Renal cortical epithelial cell (primary cell): ENCODE results near the gene ARHGAP26. TPM values are rescaled to one million over a fixed set of nuclear protein-coding genes. Genes with fewer than 3 reads are reported as not detected.
A peak's percentile ranks its signal among the peaks of the same experiment; 100 is the strongest.

ENCODE experiments used
- DNase-seq: peaks from one replicate; pipeline ENCODE4 v3.0.0-alpha.2; 2011; ENCODE audit warnings: low read depth
- total RNA-seq: library from RNA; depleted of rRNA; stranded (reverse); fragments of >200 nt; gene quantifications from 2 replicates; pipeline ENCODE4 v1.2.3, GENCODE V29; 2014

ARHGAP26 gene
- total RNA-seq, 1 donor from 2014 or later = 10.4 TPM

DNA sequence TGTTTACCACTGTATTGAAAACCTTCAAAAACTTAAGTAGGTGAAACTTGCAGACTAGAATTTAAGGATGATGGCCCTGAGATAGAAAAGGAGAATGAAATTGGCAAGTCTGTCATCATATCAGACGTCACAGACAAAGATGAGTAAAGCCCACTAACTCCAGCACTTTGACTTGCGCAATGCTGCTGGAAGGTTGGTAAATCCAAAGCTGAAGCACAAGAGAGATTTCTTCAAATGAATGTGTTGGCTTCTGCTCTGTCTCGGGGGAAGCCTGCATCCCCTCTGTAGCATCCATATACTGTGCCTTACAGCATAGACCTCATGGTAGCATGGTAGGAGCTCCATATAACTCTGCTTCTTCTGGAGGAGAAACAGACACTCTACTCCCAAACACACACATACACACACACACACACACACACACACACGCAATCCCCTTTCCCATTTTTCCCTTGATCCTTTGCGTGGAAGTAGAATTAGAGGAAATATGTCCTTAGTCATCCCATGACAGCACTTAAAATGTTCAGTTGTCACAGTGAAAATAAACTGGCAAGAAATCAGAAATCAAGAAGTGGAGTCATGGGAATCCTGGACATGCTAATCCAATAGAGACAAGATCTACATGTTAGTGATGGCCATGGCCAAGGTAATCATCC lies 391.8 kb downstream of the ARHGAP26 start:
- peak; percentile 65 for DNase-seq

DNA sequence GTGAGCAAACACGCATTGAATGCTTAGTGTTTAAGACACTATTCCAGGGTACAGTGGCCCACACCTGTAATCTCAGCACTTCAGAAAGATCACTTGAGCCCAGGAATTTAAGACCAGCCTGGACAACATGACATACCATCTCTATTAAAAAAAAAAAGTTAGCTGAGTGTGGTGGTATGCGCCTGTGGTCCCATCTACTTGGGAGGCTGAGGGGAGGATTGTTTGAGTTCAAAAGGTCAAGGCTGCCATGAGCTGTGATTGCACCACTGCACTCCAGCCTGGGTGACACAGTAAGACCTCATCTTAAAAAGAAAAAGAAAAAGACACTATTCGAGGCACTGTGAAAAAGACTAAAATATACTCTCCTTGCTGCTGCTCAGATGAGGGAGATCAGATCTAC lies 392.6 kb downstream of the ARHGAP26 start:
- no peak for DNase-seq

GRCh38 chr5:143164557-143164956 lies 394.4 kb downstream of the ARHGAP26 start:
- peak; percentile 57 for DNase-seq

DNA sequence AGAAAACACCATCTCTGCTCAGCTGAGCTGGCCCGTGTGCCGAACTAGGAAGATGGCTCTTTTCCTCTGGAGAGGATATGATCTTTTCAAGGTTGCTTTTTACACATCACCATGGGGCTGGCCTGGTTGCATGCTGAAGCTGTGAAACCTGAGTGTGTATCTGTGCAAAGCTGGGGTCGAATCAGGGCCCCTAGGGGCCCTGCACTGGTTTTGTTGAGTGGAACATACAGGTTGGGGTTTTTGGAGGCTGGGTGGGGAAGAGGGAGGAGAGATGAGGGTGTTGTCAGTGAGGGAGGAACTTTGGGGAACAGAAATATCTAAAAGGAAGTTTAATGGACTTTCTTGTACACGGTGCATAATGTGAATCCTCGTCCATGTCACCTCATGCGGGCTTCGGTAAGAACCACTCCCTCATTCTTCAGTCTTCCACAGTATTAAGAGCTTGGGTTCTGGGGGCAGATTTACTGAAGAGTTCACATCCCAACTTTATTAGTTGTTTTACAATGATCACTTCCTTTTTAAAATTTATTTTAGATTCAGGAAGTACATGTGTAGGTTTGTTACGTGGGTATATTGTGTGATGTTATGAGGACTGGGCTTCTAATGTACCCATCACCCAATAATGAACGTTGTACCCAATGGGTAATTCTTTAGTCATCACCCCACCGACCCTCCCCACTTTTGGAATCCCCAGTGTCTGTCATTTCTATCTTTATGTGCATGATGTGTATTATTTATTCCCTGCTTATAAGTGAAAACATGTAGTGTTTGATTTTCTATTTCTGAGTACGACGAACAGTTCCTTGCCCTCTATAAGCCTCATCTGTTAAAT lies 395.1 kb downstream of the ARHGAP26 start:
- DNase-seq = no peak

DNA sequence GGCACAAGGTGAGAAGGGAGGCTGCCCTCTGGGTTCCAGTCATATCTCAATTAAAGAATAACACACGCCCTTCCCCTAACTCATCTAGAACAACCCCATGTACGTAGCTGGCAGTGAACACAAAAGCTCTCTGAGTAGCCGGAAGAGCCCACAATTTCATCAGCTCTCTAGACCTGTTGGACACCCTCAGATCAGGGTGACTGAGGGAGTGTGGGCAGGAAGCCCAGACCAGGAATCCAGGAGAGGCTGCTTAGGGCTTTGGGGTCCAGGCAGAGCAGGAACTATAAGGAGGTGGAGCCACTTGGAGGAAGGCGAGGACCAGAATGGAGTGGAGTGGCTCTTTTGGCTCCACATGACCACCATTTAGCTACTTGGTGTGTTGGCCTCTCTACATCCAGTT lies 395.9 kb downstream of the ARHGAP26 start:
- DNase-seq = no peak

GRCh38 chr5:143166661-143167420 lies 396.7 kb downstream of the ARHGAP26 start:
- peak; percentile 96 for DNase-seq

- DNase-seq = no peak
Observed at GRCh38 chr5:143168171-143168741, 398.1 kb downstream of the ARHGAP26 start.

DNA sequence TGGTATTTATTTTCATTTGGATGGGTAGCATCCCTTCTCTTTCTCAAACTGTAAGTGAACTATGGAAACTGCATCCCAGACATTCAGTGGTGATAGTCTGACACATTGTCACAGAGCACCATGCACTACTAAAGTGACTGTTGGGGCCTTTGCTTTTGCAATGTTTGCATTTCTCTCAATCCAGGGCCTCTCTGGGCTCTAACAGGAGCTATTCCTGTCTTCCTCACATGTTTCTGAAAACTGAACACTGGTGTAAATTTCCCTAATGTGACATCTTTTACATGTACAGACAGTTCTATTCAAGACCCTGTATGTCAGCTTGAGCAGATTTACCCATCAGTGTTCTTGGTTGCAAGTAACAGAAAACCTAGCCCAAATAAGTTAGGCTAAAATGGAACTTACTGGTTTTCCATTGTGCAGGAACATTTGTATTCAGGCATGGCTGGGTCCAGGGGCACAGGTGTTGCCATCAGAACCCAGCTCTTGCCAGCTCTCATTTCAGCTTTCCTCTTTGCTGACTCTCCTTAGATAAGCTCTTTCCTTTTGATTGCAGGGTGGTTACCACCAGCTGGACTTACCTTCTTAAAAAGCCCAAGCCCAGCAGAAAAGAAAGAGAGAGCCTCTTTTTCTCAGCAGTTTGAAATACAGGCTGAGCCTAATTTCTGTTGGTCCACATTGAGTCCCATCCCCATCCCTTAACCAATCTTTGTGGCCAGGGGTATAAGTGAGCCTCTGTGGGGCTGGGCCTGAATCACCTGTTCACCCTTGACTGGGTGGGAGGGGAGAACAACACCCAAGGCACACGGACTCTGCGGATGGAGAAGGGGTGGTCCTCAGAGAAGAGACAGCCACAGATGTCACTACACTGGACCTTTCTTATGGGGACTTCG lies 399.0 kb downstream of the ARHGAP26 start:
- DNase-seq = no peak

- no peak for DNase-seq
Observed at GRCh38 chr5:143170104-143170503, 399.9 kb downstream of the ARHGAP26 start.

GRCh38 chr5:143170977-143171376 lies 400.8 kb downstream of the ARHGAP26 start:
- no peak for DNase-seq

DNA sequence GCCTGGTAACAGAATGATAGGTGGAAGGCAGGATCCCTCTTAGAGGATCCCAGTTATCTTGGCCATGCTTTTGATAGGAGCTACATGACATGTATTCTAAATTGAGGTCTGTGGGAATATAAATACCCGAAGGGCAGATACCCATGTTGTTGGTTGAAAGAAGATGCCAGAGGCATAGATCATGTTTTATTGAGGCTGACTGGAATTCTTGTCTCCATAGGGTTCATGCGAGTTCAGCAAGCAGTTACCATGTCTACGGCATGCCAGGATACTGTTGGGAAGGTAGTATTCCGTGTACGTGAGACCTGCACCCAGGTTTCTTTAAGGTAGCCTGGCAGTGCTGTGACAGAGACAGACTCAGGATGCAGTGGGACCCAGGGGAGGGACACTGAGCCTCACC lies 402.6 kb downstream of the ARHGAP26 start:
- peak; percentile 69 for DNase-seq

GRCh38 chr5:143173139-143173889 lies 403.1 kb downstream of the ARHGAP26 start:
- DNase-seq = no peak

DNA sequence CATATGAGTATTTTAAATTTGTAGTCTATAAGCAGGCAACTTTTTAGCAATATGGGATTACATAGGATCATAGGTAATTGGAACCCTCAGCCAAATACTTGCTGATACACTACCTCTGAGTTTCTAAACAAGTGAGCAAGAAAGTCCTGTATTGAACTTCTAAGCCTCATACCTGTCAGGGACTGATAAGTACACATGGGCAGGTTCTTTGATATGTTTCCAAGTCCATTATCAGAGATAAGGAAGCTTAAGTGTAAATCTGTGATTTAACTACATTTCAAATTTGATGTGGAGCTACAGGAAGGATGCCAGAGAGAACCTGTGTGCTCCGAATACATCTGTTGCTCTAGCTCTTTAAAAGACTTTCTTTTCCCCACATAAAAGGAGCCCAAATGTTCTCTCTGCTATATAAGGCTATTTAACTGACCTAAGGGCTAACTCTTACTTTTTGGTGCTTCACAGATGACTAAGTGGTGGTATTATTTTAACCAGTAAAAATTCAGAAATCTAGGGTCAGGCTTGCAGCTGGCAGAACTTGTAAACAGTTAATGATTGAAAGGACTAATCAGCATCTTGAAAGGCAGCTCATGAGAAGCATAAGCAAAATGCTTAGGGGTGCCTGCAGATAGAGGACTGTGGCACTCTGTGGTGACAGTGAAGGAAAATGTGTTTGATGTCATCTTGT lies 404.7 kb downstream of the ARHGAP26 start:
- peak; percentile 98 for DNase-seq

- DNase-seq = peak; percentile 51
Observed at GRCh38 chr5:143176048-143176447, 405.9 kb downstream of the ARHGAP26 start.

- DNase-seq = peak; percentile 99
Observed at GRCh38 chr5:143177263-143177983, 407.2 kb downstream of the ARHGAP26 start.

- no peak for DNase-seq
Observed at GRCh38 chr5:143179126-143179740, 409.1 kb downstream of the ARHGAP26 start.

- DNase-seq = no peak
Observed at GRCh38 chr5:143180751-143181150, 410.6 kb downstream of the ARHGAP26 start.

- DNase-seq = no peak
Observed at GRCh38 chr5:143181173-143181572, 411.0 kb downstream of the ARHGAP26 start.

DNA sequence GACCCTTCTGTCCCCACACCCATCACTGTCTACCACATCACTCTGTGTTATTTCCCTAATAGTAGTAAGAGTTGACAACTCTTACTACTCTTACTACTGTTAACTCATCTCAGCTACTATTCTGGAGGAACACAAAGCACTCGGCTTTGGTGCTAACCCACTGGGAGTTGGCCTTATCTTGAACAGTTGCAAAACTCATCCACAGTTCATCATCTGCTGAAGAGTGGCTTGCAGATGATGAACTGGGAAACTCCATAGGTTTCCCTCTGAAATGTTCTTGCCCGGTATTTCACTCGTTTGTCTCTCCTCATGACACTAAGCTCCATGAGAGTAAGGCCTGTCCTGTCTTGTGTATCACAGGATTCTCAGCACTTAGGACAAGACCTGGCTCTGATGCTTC lies 411.9 kb downstream of the ARHGAP26 start:
- DNase-seq = no peak
